HCT116 (cell line): Measurements from ENCODE around the gene PDZD4.

Source experiments
- ELF1 ChIP-seq: IDR thresholded peaks from 2 replicates; pipeline ENCODE4 v1.6.1; 2012; ENCODE audit warnings: low read depth, borderline replicate concordance
- POLR2A ChIP-seq: IDR thresholded peaks from 2 replicates; pipeline ENCODE4 v1.7.0; 2011; ENCODE audit warnings: borderline replicate concordance; ENCODE audit not compliant: insufficient read depth, insufficient read length; ENCODE audit errors: extremely low read depth
- SIN3A ChIP-seq: IDR thresholded peaks from 2 replicates; pipeline ENCODE4 v1.6.1; 2012; ENCODE audit warnings: low read depth
- TF ChIP-seq, protein P1 (sequence below), 3 experiments: fragments of 200-600 bp in 1 of 3; sonication (generic) in 1 of 3; IDR thresholded peaks in 2 of 3; conservative IDR thresholded peaks in 1 of 3; 2 replicates each; pipeline ENCODE4 v1.5.1; 2012 to 2017; ENCODE audit warnings: low read depth in 2 of 3, low read length in 2 of 3, antibody characterized with exemption in 1 of 3, borderline replicate concordance in 1 of 3, control low read depth in 1 of 3, mild to moderate bottlenecking in 1 of 3, mixed read lengths in 1 of 3, mixed run types in 1 of 3, moderate library complexity in 1 of 3; ENCODE audit not compliant: insufficient read depth in 1 of 3
- TF ChIP-seq, protein P2 (sequence below): IDR thresholded peaks from 2 replicates; pipeline ENCODE4 v1.6.1; 2011; ENCODE audit warnings: mild to moderate bottlenecking, low read length, moderate library complexity; ENCODE audit not compliant: insufficient replicate concordance; ENCODE audit errors: extremely low read depth

- no peak for TF ChIP-seq POLR2A
- TF ChIP-seq, protein P1, sequence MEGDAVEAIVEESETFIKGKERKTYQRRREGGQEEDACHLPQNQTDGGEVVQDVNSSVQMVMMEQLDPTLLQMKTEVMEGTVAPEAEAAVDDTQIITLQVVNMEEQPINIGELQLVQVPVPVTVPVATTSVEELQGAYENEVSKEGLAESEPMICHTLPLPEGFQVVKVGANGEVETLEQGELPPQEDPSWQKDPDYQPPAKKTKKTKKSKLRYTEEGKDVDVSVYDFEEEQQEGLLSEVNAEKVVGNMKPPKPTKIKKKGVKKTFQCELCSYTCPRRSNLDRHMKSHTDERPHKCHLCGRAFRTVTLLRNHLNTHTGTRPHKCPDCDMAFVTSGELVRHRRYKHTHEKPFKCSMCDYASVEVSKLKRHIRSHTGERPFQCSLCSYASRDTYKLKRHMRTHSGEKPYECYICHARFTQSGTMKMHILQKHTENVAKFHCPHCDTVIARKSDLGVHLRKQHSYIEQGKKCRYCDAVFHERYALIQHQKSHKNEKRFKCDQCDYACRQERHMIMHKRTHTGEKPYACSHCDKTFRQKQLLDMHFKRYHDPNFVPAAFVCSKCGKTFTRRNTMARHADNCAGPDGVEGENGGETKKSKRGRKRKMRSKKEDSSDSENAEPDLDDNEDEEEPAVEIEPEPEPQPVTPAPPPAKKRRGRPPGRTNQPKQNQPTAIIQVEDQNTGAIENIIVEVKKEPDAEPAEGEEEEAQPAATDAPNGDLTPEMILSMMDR (IDR thresholded peaks at IDR 0.05 in 2 of 3, conservative IDR thresholded peaks at IDR 0.05 in 1 of 3; ENCODE audit: borderline replicate concordance in 1 of 3, insufficient read depth in 1 of 3, low read depth in 2 of 3, low read length in 2 of 3): no peak
- no peak for TF ChIP-seq ELF1
- no peak for TF ChIP-seq SIN3A
- TF ChIP-seq, protein P2, sequence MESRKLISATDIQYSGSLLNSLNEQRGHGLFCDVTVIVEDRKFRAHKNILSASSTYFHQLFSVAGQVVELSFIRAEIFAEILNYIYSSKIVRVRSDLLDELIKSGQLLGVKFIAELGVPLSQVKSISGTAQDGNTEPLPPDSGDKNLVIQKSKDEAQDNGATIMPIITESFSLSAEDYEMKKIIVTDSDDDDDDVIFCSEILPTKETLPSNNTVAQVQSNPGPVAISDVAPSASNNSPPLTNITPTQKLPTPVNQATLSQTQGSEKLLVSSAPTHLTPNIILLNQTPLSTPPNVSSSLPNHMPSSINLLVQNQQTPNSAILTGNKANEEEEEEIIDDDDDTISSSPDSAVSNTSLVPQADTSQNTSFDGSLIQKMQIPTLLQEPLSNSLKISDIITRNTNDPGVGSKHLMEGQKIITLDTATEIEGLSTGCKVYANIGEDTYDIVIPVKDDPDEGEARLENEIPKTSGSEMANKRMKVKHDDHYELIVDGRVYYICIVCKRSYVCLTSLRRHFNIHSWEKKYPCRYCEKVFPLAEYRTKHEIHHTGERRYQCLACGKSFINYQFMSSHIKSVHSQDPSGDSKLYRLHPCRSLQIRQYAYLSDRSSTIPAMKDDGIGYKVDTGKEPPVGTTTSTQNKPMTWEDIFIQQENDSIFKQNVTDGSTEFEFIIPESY: no peak
These were observed 5.3 kb downstream of the PDZD4 start for GRCh38 chrX:153825042-153825441.
